C4-2B (cell line): ENCODE results near the gene SLC38A6.

Experiments used
- H3K27ac ChIP-seq: fragments of 450-650 bp; 2 replicates; pipeline ENCODE4 v1.5.1; 2017
- ZFX ChIP-seq: fragments of 450-650 bp; IDR thresholded peaks from 2 replicates; pipeline ENCODE4 v1.6.1; 2017
- TF ChIP-seq, protein P1 (sequence below): fragments of 450-650 bp; conservative IDR thresholded peaks from 2 replicates; pipeline ENCODE4 v1.5.1; 2017; ENCODE audit warnings: mild to moderate bottlenecking

Gene SLC38A6

DNA sequence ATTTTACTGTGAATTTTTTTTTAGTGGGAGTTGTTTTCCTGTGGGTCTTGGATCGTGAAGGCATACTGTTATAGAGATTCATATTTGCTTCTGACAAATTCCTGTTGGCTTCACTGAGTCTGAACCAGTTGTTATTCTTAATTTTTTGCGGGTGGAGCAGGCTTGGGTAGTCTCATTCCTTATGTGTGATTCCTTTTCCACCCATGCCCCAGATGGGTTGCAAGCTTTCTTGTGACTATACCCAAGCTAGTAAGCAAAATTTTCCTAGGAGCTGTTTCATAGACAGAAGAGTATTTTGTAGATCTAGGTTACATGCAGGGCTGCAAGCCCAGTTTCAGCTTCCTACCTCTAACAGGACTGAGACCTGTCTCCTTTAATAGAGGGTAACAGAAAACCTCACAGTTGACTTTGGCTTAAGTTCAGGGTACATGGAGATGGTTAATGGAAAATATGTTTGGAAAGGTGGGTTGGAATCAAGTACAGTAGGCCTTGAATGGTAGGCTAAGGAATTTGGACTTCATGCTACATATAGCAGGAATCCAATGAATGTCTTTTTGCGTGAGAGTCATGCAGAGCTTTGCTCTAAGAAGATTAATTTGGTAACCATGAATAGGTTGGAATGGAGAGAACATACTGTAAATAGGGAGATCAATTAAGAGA, 29.1 kb upstream of the SLC38A6 start:
- no peak for TF ChIP-seq ZFX
- TF ChIP-seq, protein P1, sequence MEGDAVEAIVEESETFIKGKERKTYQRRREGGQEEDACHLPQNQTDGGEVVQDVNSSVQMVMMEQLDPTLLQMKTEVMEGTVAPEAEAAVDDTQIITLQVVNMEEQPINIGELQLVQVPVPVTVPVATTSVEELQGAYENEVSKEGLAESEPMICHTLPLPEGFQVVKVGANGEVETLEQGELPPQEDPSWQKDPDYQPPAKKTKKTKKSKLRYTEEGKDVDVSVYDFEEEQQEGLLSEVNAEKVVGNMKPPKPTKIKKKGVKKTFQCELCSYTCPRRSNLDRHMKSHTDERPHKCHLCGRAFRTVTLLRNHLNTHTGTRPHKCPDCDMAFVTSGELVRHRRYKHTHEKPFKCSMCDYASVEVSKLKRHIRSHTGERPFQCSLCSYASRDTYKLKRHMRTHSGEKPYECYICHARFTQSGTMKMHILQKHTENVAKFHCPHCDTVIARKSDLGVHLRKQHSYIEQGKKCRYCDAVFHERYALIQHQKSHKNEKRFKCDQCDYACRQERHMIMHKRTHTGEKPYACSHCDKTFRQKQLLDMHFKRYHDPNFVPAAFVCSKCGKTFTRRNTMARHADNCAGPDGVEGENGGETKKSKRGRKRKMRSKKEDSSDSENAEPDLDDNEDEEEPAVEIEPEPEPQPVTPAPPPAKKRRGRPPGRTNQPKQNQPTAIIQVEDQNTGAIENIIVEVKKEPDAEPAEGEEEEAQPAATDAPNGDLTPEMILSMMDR, result no peak
- no peak overlapping the region for H3K27ac ChIP-seq

DNA sequence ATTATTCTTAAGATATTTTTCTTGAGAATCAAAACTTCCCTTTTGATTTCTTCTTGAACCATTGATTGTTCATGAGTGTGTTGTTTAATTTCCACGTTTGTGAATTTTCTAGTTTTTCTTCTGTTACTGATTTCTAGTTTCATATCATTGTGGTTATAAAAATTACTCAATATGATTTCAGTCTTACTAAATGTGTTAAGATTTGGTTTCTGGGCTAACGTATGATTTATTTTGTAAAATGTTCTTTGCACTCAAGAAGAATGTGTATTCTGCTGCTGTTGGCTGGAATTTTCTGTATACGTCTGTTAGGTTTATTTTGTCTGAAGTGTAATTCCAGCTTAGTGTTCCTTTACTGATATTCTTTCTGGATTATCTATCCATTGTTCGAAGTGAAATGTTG, 24.8 kb upstream of the SLC38A6 start:
- no peak overlapping the region for H3K27ac ChIP-seq
- no peak for TF ChIP-seq ZFX
- TF ChIP-seq, protein P1, result no peak

DNA sequence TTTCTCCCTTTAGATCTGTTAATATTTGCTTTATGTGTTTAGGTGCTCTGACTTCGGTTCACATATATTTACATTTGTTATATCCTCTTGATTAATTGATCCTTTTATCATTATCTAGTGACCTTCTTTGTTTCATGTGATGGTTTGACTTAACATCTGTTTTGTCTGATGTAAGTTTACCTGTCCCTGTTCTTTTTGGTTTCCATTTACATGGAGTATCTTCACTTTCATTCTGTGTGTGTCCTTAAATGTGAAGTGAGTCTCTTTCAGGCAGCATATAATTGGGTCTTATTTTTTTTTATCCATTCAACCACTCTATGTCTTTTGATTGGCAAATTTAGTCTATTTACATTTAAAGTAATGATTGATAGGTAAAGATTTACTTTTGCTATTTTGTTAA, 24.4 kb upstream of the SLC38A6 start:
- no peak for TF ChIP-seq ZFX
- TF ChIP-seq, protein P1, result no peak
- no peak overlapping the region for H3K27ac ChIP-seq

DNA sequence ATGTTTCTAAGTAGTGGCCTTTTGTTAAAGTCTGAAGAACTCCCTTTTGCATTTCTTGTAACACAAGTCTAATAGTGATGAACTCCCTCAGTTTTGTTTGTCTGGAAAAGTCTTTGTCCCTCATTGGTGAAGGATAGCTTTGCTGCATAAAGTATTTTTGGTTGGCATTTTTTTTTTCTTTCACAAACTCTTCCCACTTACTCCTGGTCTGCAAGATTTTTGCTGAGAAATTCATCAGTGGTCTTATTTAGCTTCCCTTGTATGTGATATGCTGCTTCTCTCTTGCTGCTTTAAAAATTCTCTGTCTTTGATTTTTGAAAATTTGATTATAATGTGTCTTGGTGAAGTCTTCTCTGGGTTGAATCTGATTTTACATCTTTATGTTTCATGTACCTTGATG, 22.9 kb upstream of the SLC38A6 start:
- TF ChIP-seq ZFX, result no peak
- TF ChIP-seq, protein P1, result no peak
- H3K27ac ChIP-seq, result no peak overlapping the region

DNA sequence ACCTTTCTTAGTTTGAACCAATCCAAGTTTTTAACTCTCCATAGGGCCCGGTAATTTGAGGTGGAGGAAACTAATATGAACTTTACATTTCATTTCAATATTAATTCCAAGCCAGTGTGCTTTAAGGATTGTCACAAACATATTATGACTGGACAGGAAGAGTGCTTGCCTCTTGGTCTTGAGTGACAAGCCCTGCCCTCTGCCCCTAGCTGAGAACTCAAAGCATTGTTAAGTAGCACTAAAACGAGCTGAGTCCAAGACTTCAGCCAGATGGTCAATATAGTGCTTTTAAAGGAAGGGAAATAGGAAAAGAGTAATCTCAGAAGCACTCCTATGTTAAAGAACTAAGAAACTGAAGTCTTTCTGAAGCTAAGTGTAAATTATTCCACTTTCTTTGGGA, 17.3 kb upstream of the SLC38A6 start:
- H3K27ac ChIP-seq, result no peak overlapping the region
- TF ChIP-seq, protein P1, result no peak
- TF ChIP-seq ZFX, result no peak

DNA sequence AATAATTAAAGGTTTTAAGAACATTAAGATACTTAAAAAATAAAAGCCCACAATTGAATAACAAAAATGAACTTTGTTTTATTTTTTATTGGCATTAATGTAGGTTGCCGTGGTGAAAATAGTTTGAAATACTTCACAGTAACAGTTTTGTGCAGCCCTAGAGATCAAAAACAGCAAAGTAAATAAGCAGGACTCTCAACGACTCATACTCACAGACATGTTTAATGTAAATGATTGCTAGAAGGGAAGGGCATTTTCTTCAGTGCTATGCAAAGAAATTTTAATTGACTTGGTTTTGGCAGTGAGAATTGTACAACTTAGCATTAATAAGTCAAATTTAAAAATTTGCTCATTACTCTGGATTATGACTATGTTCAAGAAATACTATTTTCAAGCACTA, 16.1 kb upstream of the SLC38A6 start:
- TF ChIP-seq, protein P1, result no peak
- TF ChIP-seq ZFX, result no peak
- no peak overlapping the region for H3K27ac ChIP-seq

DNA sequence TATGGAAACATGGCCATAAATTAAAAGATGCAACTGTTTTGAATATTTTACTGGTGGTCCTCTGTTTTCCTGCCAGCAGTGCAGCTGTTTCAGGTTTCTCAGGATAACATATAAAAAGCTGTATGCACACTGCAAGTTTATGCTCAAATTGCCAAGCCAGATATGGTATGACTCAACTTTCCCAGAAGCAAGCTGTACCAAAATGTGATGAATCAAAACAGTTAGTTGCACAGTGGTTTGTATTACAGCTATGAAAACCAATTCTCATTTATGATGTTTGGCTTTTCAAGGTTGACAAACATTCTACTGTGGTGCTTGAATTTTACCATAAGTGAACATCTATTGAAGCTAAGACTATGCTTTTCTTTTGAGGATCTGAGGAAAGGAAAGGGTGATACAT, 15.6 kb upstream of the SLC38A6 start:
- TF ChIP-seq, protein P1, result no peak
- no peak for TF ChIP-seq ZFX
- no peak overlapping the region for H3K27ac ChIP-seq
